SU-DHL-6 (cell line): Measurements from ENCODE around the gene ZNF419.

ENCODE experiments used
- CTCF ChIP-seq: fragments of 200-600 bp; sonication (generic); IDR thresholded peaks from one replicate; pipeline ENCODE4 v1.5.1; 2017; ENCODE audit warnings: antibody characterized with exemption, mild to moderate bottlenecking, low read length, moderate library complexity; ENCODE audit not compliant: insufficient read depth, poor library complexity, severe bottlenecking
- EZH2phosphoT487 ChIP-seq: fragments of 200-600 bp; sonication (generic), shearing (Covaris generic); conservative IDR thresholded peaks from 2 replicates; pipeline ENCODE4 v1.6.1; 2018; ENCODE audit warnings: mild to moderate bottlenecking, antibody characterized with exemption, low read length, moderate library complexity, mixed read lengths

GRCh38 chr19:57441979-57442752 is 45.4 kb upstream of the ZNF419 start:
- TF ChIP-seq EZH2phosphoT487 (no peak), CTCF (no peak)
